GM12878 (cell line): Measurements from ENCODE around the gene BRF1. TPM values are rescaled to one million over a fixed set of nuclear protein-coding genes. Genes with fewer than 3 reads are reported as not detected.

Experiments
- ATAC-seq: fragments of 200-7000 bp; cut with Tn5 transposase; 3 replicates; pipeline ENCODE4 v1.9.1; 2020; ENCODE audit warnings: mild to moderate bottlenecking, moderate library complexity
- BruUV-seq: library from RNA; stranded (reverse); fragments of 400-500 nt; replicated peaks from 2 replicates; lab custom pipeline; 2021; lab: Mats Ljungman, UMichigan
- CTCF ChIA-PET: fragments of 300-600 bp; sonication (Branson Sonifier 250); formaldehyde crosslinking; extraction: SDS; loops from one replicate; lab custom pipeline; 2021; ENCODE audit warnings: inconsistent platforms; lab: Yijun Ruan, JAX
- POLR2A ChIA-PET: fragments of 350-600 bp; formaldehyde crosslinking; extraction: SDS; loops from one replicate; lab custom pipeline; 2021; ENCODE audit warnings: inconsistent platforms; lab: Charles Lee
- RAD21 ChIA-PET: fragments of 300-600 bp; sonication (Branson Sonifier 250); formaldehyde crosslinking; loops from one replicate; lab custom pipeline; 2023; ENCODE audit warnings: antibody characterized with exemption; ENCODE audit not compliant: unreplicated experiment; lab: Charles Lee
- SMC1A ChIA-PET: fragments of 300-600 bp; sonication (Branson Sonifier 250); formaldehyde crosslinking; loops from one replicate; lab custom pipeline; 2023; ENCODE audit not compliant: unreplicated experiment, uncharacterized antibody; lab: Charles Lee
- DNase-seq: peaks from one replicate; pipeline ENCODE4 v3.0.0-alpha.2; 2011; ENCODE audit warnings: low read depth, low spot score
- FAIRE-seq: peaks from 3 replicates; lab custom pipeline; 2011; peaks lifted over from hg19 to GRCh38; lab: Jason Lieb, UNC
- H2AFZ ChIP-seq: 2 replicates; pipeline ENCODE4 v1.6.0; 2011; ENCODE audit warnings: low read depth, low read length, control low read depth; ENCODE audit not compliant: control insufficient read depth
- H3K27ac ChIP-seq: 2 replicates; pipeline ENCODE4 v1.5.1; 2011; ENCODE audit warnings: control low read depth; ENCODE audit not compliant: control insufficient read depth, insufficient read depth
- H3K27me3 ChIP-seq, 2 experiments: replicated peaks in 1 of 2; 2 replicates each; pipeline versions ENCODE4 v1.6.0 to v1.6.1; 2011; ENCODE audit warnings: low read length in 1 of 2; ENCODE audit not compliant: control insufficient read depth in 2 of 2, insufficient read depth in 2 of 2
- H3K36me3 ChIP-seq, 2 experiments: 2 replicates each; pipeline ENCODE4 v1.5.1; 2011; ENCODE audit warnings: low read length in 1 of 2; ENCODE audit not compliant: control insufficient read depth in 2 of 2, insufficient read depth in 2 of 2
- H3K4me1 ChIP-seq: 2 replicates; pipeline ENCODE4 v1.6.1; 2011; ENCODE audit warnings: mild to moderate bottlenecking, low read length, moderate library complexity, mixed read lengths; ENCODE audit not compliant: control insufficient read depth, insufficient read depth
- H3K4me2 ChIP-seq: 2 replicates; pipeline ENCODE4 v1.6.0; 2011; ENCODE audit warnings: control low read depth; ENCODE audit not compliant: control insufficient read depth, insufficient read depth
- H3K4me3 ChIP-seq: fragments of 200-600 bp; sonication (generic); 2 replicates; pipeline ENCODE4 v1.5.1; 2016
- H3K79me2 ChIP-seq: 2 replicates; pipeline ENCODE4 v1.6.0; 2011; ENCODE audit warnings: low read length; ENCODE audit not compliant: control insufficient read depth, insufficient read depth
- H3K9ac ChIP-seq: 2 replicates; pipeline ENCODE4 v1.8.0; 2011; ENCODE audit warnings: low read length, control low read depth, mixed read lengths; ENCODE audit not compliant: control insufficient read depth, insufficient read depth
- H3K9me3 ChIP-seq: replicated peaks from 3 replicates; pipeline ENCODE4 v1.5.1; 2011; ENCODE audit warnings: mild to moderate bottlenecking, low read length; ENCODE audit not compliant: control insufficient read depth, insufficient read depth
- H4K20me1 ChIP-seq: 2 replicates; pipeline ENCODE4 v1.6.0; 2011; ENCODE audit not compliant: control insufficient read depth, insufficient read depth
- BHLHE40 ChIP-seq, 2 experiments: fragments of 450-650 bp in 1 of 2; IDR thresholded peaks; 2 replicates each; pipeline ENCODE4 v1.6.1; 2011 to 2017; ENCODE audit warnings: low read depth in 2 of 2, borderline replicate concordance in 1 of 2, improper control_type of control experiment in 1 of 2, low read length in 1 of 2, mild to moderate bottlenecking in 1 of 2
- BMI1 ChIP-seq: fragments of 450-650 bp; IDR thresholded peaks from 2 replicates; pipeline ENCODE4 v1.6.1; 2016; ENCODE audit warnings: mild to moderate bottlenecking, moderate library complexity, borderline replicate concordance
- HDGF ChIP-seq: fragments of 450-650 bp; IDR thresholded peaks from 2 replicates; pipeline ENCODE4 v1.6.1; 2016; ENCODE audit warnings: antibody characterized with exemption
- NFYB ChIP-seq: IDR thresholded peaks from 2 replicates; pipeline ENCODE4 v1.6.1; 2011; ENCODE audit warnings: low read depth, mild to moderate bottlenecking, low read length, improper control_type of control experiment, moderate library complexity; ENCODE audit not compliant: insufficient read depth
- SIX5 ChIP-seq: IDR thresholded peaks from 2 replicates; pipeline ENCODE4 v1.6.1; 2011; ENCODE audit warnings: mild to moderate bottlenecking, low read depth, low read length, moderate library complexity; ENCODE audit not compliant: severe bottlenecking
- ZNF207 ChIP-seq: fragments of 450-650 bp; IDR thresholded peaks from 2 replicates; pipeline ENCODE4 v1.6.1; 2014; ENCODE audit warnings: antibody characterized with exemption, mild to moderate bottlenecking, borderline replicate concordance
- WGBS: methylation state at CpG from one replicate; pipeline ENCODE4 v1.1.6; 2016; ENCODE audit warnings: low lambda C conversion rate; ENCODE audit not compliant: insufficient replicate concordance, insufficient coverage; ENCODE audit errors: missing lambda C conversion rate; 5-methylcytosine and 5-hydroxymethylcytosine counted together
- in situ Hi-C: fragments of 300-500 bp; cut with MboI; formaldehyde crosslinking; loops from 9 replicates; pipeline ENCODE4 v1.14.3; 2018; ENCODE audit warnings: mixed read lengths
- intact Hi-C: fragments of 100-400 bp; cut with micrococcal nuclease; formaldehyde crosslinking; loops from one replicate; pipeline ENCODE4 v1.14.2; 2022; ENCODE audit not compliant: unreplicated experiment
- polyA plus RNA-seq, 11 experiments: library from polyadenylated mRNA; depleted of rRNA in 4 of 11; unstranded in 6 of 11; stranded (reverse) in 5 of 11; fragments of >200 nt; fragmentation: Nextera tagmentation in 4 of 11; fragmentation: Illumina TruSeq in 1 of 11; extraction: Ambion mirVana in 4 of 11; extraction: Trizol in 1 of 11; gene quantifications; 1 replicate in 1 of 11; 2 replicates in 10 of 11; pipeline versions ENCODE4 v1.2.1 to v1.2.3, GENCODE V29; 2011 to 2016; ENCODE audit warnings: inconsistent platforms in 2 of 11, missing spikeins in 2 of 11, low read depth in 1 of 11
- total RNA-seq, 4 experiments: library from RNA; depleted of rRNA in 3 of 4; stranded (reverse); fragments of >200 nt in 3 of 4; fragmentation: Illumina TruSeq in 1 of 4; extraction: Trizol in 1 of 4; gene quantifications; 2 replicates each; pipeline versions ENCODE4 v1.2.1 to v1.2.3, GENCODE V29; 2013 to 2021
- TF ChIP-seq, protein P1 (sequence below): fragments of 450-650 bp; IDR thresholded peaks from 2 replicates; pipeline ENCODE4 v1.6.1; 2018; ENCODE audit warnings: mild to moderate bottlenecking, low read depth, moderate library complexity; ENCODE audit not compliant: partially characterized antibody

BRF1 gene
- total and polyA plus RNA-seq, 10 of the 15 experiments (the other 5 are each of a cell fraction or from before 2014, with no cell fraction given): 0.21 to 33.5 (median 10.7) TPM

DNA sequence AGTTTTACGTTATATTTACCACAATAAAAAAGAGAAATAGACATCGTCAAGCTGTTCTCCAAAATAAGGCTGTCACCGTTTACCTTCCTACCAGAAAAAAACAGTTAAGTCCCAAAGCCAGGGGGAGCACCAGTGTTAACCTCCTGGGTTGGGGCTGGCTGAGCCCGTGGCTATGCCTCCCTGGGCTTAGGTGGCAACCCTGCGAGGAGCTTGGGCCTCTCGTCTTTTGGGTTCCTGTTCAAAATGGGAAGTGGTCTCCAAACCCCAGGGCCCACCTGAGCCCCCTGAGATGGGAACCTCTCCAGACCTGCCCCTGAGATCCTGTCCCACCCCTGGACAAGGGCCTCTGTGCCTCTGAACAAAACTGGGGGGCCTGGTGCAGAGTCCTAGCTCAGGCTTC lies 36.6 kb upstream of the BRF1 start (continued):
- TF ChIP-seq SIX5 (no peak), BMI1 (no peak)
- TF ChIP-seq, all 136 proteins: peak for 0

DNA sequence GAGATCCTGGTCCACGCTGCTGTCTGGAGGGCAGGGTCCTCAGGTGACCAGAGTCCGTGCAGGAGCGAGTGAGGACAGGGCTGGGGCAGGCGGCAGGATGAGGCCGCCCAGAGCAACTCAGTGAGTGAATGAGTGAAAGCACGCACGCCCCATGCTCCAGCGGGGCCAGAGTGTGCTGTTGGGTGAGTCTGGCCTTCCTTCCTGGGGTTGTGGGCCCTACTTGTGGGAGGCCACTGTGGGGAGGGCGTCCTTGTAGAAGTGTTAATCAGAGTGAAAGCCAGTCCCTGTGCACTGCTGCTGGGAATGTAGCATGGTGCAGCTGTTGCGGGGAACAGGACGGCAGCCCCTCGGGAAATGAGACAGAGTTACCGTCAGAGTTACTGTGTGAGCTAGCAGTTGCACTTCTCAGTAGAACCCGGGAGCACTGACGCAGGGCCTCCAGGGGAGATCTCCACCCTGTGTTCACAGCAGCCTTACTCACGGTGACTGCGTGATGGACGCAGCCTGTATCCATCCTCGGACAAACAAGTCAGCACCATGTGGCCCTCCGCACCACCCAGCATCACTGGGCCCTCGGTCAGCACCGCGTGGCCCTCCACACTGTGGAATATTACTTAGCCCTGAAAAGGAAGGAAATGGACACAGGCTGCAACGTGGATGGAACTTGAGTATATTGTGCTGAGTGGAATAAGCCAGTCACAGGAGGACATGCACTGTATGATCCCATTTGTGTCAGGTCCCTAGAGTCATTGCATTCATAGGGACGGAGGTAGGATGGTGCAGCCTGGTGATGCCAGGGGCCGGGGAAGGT lies 35.9 kb upstream of the BRF1 start:
- no TSS peak for BruUV-seq
- H4K20me1 ChIP-seq: peaks cover 3% of the 10 kb centered on the region; the same call in 1 of the 2 replicates
- no peaks in the 10 kb centered on the region for H3K79me2 ChIP-seq
- peaks cover 6% of the 10 kb centered on the region for H3K4me1 ChIP-seq
- WGBS: 89% methylated on average over 25 of the region's 26 CpGs
- H3K4me3 ChIP-seq: no peak overlapping the region
- no peak overlapping the region for H3K27ac ChIP-seq
- no peaks in the 10 kb centered on the region for H3K27me3 ChIP-seq
- DNase-seq: no peak
- no peak for ATAC-seq
- SMC1A ChIA-PET: no interaction called here
- H3K4me2 ChIP-seq: no peak overlapping the region
- CTCF ChIA-PET: no interaction called here
- no peak overlapping the region for H3K9ac ChIP-seq
- H2AFZ ChIP-seq: no peak overlapping the region
- RAD21 ChIA-PET: no interaction called here
- intact Hi-C loops: no loop called here
- no peak for FAIRE-seq
- TF ChIP-seq, protein P1, sequence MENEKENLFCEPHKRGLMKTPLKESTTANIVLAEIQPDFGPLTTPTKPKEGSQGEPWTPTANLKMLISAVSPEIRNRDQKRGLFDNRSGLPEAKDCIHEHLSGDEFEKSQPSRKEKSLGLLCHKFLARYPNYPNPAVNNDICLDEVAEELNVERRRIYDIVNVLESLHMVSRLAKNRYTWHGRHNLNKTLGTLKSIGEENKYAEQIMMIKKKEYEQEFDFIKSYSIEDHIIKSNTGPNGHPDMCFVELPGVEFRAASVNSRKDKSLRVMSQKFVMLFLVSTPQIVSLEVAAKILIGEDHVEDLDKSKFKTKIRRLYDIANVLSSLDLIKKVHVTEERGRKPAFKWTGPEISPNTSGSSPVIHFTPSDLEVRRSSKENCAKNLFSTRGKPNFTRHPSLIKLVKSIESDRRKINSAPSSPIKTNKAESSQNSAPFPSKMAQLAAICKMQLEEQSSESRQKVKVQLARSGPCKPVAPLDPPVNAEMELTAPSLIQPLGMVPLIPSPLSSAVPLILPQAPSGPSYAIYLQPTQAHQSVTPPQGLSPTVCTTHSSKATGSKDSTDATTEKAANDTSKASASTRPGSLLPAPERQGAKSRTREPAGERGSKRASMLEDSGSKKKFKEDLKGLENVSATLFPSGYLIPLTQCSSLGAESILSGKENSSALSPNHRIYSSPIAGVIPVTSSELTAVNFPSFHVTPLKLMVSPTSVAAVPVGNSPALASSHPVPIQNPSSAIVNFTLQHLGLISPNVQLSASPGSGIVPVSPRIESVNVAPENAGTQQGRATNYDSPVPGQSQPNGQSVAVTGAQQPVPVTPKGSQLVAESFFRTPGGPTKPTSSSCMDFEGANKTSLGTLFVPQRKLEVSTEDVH: no peak
- no peak for TF ChIP-seq HDGF
- TF ChIP-seq ZNF207: no peak
- TF ChIP-seq NFYB: no peak
- TF ChIP-seq BHLHE40 (IDR thresholded peaks at IDR 0.05; ENCODE audit: borderline replicate concordance in 1 of 2, low read depth in 2 of 2, low read length in 1 of 2): no peak
- TF ChIP-seq, all 136 proteins: peak for 0
- Histone ChIP-seq H3K36me3 (no peaks in the 10 kb centered on the region; a peak in 1 of 4 replicates), H3K9me3 (no peaks in the 10 kb centered on the region)
- POLR2A ChIA-PET: no interaction called here
- in situ Hi-C loops: no loop called here
